CD4-positive, alpha-beta T cell treated with Interleukin-10 for 1 hour (primary cell): ENCODE results near the gene CD300LB.
A peak's percentile ranks its signal among the peaks of the same experiment; 100 is the strongest.
"Not testable (repeated sequence)": the region's sequence is repeated elsewhere in the genome, so short reads cannot be mapped to it uniquely, and the experiment has no call there.

Experiments used
- DNase-seq: peaks from one replicate; pipeline ENCODE4 v3.0.0-alpha.2; 2020

The CD300LB gene

DNA sequence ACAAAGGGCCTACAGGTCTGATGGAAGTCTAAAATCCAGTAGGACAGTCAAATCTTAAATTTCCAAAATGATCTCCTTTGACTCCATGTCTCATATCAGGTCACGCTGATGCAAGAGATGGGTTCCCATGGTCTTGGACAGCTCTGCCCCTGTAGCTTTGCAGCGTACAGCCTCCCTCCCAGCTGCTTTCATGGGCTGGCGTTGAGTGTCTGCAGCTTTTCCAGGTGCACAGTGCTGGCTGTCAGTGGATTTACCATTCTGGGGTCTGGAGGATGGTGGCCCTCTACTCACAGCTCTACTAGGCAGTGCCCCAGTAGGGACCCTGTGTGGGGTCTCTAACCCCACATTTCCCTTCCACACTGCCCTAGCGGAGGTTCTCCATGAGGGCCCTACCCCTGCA is 43.0 kb downstream of the CD300LB start:
- not testable (repeated sequence) for DNase-seq

DNA sequence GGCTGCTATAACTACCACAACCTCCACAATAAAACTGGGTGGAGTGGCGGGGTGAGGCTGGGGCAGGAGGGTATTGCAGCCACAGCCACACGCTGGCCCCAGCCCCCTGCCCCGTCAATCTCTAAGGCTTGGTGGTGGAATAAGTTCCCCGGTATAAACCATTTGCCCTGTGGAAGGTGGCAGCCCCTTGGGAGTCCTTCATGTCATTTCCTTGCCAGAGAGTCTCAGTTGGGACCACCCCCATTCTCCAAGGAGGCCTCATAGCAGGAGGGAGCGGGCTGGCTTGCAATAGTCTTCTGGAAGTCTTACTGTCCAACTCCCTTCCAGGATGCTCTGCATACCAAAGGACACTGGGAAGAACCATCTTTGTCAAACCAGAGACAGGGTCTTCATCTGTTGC is 45.4 kb downstream of the CD300LB start:
- DNase-seq, result no peak

DNA sequence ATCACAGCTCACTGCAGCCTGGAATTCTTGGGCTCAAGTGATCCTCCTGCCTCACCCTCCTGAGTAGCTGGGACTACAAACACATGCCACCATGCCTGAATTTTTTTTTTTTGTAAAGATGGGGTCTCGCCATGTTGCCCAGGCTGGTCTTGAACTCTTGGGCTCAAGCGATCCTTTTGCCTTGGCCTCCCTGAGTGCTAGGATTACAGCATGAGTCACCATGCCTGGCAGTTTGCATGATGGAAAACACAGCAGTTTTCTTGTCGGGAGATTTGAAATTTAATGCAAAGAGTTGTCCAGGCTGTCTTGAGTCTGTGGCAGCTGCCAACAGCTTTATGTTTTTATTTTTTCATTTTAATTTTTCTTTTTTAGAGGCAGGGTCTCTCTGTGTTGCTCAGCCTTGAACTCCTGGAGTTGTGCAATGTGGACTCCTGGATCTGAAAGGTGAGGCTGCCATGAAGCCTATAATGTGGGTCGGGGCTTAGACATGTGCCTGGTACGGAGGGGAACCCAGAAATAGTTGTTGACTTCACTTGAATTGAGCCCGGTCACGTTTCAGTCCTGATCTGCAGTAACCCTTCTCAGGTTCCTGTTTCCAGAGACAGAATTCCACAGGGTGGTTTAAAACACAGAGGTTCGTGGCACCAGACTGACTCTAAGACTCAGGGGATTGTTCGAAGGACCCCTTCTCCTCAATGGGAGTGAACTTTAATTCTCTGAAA is 46.1 kb downstream of the CD300LB start:
- no peak for DNase-seq

DNA sequence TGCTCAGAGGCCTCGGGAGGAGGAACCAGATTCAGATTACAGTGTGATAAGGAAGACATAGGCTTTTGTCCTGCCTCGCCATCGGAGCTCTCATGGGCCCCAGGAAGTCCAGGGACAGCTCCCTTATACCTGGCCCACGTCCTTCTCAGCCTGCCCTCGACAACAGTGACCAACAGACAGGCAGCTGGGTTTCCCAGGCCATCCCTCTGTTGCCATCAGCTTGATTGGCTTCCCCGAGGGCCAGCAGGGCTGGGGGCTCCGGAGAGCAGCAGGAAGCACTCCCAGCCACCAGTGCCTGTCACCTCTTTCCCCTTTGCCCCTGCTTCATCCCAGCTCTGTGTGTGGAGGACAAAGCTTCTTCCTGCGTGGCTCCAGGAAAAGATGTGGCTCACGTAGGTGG is 47.2 kb downstream of the CD300LB start:
- DNase-seq, result no peak

DNA sequence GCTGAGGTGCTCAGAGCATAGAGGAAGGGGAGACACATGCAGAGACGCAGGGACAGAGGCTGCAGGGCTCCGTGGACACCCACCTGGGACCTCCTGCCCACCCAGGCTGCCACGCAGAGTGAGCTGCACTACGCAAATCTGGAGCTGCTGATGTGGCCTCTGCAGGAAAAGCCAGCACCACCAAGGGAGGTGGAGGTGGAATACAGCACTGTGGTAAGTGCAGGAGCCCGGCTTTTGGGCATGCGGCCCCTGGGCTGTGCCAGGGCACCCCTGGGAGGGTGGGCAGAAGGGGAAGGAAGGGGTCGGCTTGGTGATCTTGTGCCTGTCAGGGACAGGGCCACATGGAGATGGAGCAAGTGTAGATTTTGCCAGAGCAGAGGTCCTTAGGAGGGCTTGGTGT is 49.7 kb downstream of the CD300LB start:
- no peak for DNase-seq

DNA sequence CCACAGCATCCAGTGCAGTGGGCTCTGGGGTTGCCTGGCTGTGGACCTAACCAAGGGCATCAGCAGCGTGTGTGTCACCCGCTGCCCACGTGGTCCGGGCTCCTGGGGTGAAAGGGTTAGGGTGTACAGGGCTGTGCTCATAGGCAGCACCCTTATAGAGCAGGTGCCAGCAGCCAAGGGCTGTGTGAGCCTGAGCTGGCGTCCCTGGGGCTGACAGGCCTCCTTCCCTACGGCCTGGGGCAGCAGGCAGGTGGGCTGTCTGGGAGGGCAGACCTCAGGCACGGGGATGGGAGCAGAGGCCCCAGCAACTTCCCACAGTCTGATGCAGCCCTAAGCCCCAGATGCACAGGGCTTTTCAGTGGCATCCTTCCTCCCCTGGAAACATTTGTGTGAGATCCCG is 51.0 kb downstream of the CD300LB start:
- no peak for DNase-seq

DNA sequence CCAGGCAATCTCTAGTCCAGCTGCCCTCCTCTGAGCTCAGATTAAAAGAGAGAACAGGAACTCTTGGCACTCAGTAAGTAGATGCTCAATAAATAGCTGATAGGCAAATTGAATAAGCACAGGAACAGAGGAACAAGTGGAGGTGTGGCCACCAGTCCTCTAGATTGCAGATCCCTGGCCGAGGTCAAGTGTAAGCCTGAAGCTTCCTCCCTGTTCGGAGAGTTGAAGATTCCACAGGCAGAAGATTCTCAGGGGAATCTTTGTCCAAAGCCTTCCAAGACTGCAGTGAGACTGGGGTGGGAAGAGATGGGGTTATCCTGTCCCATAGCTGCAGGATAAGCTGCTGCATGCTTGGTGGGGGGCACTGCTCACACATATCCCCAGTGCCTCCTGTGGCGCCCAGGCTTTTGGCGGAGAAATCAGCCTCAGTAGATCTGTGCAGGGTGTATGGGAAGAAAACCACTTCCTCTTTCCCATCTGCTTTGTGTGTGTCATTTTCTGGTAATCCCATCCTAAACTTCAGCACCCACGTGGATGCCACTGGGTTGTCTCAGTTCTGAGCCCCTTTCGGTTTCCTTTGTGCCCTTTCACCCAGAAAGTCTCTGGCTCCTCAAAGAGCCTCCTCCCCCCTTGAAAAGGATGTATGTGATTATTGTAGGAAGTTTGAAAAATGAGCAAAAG is 52.7 kb downstream of the CD300LB start:
- DNase-seq, result peak; percentile 45

DNA sequence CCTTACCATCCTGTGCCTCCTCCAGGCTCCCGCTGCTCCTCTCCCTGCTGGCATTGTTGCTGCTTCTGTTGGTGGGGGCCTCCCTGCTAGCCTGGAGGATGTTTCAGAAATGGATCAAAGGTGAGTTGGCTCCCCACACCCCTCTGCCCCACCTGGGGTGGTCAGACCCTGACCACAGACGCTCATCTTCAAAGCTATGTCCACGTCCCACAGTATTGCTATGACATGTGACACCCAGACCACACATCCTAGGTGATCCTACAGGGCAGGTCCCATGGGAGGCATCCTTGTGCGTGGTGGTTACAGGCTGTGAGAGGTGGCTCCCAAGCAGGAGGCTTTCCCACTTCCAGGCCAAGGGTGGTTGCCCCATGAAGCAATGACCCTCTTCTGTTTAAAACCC is 53.9 kb downstream of the CD300LB start:
- no peak for DNase-seq

DNA sequence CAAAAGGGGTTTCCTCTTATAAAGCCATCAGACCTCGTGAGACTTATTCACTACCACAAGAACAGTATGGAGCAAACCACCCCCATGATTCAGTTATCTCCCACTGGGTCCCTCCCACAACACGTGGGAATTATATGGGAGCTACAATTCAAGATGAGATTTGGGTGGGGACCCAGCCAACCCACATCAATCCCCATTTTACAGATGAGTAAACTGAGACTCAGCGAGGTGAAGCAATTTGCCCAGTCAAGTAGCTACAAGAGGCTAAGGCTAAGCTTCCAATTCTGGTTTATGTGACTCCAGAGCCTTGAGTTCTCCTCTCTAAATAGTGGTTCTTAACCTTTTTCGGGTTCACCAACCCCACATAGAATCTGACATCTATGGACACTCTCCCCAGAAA is 56.1 kb downstream of the CD300LB start:
- no peak for DNase-seq

DNA sequence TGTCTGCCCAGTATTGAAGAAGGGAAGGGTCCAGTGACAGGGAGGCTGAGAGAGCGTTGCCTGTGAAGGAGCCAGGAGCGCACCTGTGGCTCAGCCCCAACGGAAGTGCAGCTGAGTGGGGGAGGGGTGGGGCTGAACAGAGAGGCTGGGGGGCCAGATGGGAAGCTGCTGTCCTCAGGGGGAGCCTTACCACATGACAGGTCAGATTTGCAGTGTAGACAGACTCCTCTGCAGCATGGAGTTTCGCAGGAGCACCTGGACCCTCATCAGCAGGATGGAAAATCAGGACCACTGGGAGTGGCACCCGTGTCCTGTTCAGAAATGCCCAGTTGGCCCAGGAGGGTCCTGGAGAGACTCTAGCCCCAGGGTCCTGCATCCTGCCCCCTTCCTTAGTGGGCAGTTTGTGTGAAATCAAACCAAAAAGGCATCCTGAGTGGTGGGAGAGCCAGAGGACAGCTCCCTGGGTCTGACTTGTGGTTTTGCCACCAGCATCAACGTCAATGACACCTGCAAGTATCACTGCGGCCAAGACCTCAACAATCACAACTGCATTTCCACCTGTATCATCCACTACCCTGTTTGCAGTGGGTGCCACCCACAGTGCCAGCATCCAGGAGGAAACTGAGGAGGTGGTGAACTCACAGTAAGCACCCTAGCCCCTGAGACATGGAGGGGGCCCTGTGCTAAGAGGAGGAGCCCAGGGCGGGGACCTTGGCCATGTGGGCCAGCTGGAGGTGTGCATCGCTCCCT is 57.1 kb downstream of the CD300LB start:
- peak; percentile 30 for DNase-seq

DNA sequence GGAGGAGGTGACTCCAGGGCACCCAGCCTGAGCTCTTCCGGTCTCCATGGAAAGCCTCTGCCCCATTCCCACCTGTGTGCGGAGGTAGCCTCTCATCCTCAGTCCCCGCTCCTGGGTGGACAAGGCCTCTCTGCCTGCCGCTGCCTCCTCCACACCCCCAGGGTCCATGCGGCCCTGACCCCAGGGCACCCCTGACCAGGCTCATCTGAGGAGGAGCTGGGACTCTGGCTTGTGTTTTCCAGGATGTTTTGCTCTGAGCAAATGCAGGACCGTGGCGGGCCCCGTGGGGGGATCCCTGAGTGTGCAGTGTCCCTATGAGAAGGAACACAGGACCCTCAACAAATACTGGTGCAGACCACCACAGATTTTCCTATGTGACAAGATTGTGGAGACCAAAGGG is 58.0 kb downstream of the CD300LB start:
- DNase-seq, result no peak

DNA sequence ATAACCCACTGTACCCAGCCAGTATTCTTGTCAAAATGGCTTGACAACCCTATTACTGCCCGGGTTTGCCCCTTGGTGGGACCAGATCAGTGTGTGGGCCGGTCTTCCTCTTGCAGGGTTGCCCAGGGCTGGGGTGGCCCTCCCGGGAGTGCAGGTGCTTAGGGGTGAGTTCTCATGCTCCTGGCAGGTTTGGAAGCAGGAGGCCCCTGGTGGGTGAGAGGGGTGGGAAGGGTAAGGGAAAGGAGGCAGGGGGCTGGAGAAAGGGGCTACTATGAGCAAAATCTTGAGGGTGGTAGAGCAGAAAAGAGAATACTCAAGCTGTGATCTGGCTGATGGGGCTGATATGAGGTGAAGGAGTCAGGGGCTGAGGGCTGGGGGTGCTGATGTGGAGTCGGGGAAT is 58.4 kb downstream of the CD300LB start:
- DNase-seq, result no peak

DNA sequence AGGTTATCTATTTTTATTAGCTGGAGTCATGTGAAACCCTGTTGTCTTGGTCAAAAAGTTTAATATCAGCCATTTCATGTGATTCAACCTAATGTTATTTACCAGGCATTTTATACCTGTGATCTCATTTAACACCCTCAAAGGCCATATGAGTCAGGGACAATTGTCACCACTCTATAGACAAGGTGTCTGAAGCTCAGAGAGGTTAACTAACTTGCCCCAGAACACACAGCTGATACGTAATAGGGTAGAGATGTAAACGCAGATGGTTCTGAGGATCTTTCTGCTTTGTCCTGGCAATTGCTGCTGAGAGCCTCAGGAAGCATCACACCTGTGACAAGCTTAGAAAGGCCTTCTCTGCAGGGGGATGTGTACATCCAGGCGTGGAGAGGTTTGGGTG is 59.9 kb downstream of the CD300LB start:
- DNase-seq, result peak; percentile 27
